ENCODE results near the gene SLC5A3.

Gene SLC5A3

DNA sequence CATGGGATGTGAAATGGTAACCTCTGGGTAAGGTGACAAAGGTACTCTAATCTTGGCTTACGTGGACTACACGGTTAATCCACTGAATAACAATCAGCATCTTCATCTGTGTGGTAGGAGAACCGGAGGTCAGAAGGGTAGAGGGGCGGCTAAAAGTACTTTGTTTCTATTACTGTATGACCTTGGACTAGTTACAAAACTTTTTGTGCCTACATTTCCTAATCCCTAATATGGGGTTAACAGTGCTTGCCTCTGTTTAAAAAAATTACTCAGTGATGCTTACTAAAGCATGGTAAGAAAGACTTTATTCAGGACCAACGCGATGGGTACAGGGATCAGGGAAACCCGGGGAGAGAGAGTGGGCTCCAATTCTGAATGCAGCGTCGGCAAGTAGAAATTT is 1.7 kb upstream of the SLC5A3 start:
- DNase-seq (ENCODE audit: low spot score), result no peak

DNA sequence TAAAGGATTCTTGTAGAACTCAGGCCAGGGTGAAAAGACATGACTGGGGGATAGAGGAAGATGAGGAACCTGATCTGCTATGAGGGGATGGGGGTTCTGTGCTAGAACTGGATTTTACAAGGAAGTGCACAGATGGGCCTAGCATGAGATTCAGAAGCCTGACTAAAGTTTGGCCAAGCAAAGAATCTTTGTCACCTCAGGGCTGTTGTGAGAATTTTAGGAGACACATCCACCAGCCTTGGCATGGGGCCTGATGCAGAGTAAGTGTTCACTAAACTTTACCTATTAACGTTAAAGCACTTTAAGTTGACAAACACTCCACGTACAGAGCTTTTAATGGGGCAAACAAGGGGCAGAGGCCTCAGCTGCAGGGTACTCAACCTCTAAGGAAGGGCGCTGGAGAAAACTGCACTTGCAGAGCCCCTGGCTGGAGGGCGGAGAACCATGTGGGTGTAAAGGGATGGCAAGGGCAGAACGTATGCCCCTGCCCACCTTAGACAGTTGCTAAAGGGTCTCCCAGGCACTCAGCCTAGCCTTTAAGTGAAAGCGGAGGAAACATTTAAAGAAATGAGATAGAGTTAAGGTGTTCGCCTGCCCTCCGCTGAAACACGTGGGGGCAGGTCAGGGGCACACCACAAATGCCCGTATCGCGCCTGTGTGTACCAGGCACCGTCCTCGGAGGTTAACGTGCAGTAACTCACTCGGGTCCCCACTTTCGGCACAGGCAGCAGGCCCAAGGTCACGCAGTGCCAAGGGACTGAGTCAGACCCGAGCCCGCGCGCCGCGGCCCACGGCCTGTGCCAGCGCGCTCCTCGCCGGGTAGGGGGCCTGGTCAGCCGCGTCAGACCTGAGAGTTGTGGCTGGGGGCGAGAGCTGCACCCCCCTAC is 990 bp upstream of the SLC5A3 start:
- DNase-seq (ENCODE audit: low spot score), result no peak

DNA sequence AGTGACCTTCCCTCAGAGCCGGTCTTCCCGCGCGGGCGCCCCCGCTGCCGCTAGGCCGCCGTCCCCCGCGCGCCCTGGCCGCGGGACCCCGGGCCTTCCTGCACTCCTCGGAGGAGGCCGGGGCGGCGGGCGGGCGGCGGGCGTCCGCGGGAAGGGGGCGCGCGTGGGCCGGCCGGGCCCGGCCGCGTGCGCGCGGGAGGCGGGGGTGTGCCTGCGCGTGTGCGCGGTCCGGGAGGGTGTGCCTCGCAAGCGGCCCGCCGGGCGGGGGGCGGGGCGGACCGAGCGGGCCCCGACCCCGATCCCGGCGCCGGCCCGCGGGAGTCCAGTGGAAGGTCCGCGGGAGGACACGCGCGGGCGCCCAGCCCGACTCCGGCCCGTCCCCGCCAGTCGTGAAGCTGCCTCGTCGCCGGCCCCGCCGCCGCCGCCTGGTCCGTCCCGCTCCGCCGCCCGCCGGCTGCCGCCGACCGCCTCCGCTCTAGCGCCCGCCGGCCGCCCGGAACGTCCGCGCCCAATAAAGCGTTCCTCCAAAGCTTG is 438 bp downstream of the SLC5A3 start:
- no peak for DNase-seq (ENCODE audit: low spot score)

- DNase-seq (ENCODE audit: low spot score), result no peak
Observed at GRCh38 chr21:34074283-34075090, 1.1 kb downstream of the SLC5A3 start.

DNA sequence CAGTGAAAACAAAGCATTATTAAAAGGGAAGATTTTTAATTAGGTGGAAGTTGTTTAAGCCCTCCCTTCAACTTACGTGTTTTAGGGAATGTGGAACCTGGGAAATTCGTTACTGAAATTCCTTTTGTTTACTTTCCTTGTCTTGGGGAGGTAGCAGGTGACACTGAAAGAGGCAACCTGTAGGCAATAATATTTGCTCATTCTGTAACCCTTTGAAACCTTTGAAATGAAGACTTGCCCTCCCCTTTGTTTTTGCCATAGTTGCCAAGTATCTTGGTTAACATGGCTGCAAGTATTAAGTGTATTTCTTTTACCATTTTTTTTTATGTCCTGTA is 1.7 kb downstream of the SLC5A3 start:
- no peak for DNase-seq (ENCODE audit: low spot score)

GRCh38 chr21:34075760-34076660 is 2.6 kb downstream of the SLC5A3 start:
- no peak for DNase-seq (ENCODE audit: low spot score)

GRCh38 chr21:34076835-34077234 is 3.5 kb downstream of the SLC5A3 start:
- no peak for DNase-seq (ENCODE audit: low spot score)

GRCh38 chr21:34077888-34078287 is 4.5 kb downstream of the SLC5A3 start:
- DNase-seq (ENCODE audit: low spot score), result no peak

GRCh38 chr21:34078915-34079314 is 5.5 kb downstream of the SLC5A3 start:
- DNase-seq (ENCODE audit: low spot score), result no peak

DNA sequence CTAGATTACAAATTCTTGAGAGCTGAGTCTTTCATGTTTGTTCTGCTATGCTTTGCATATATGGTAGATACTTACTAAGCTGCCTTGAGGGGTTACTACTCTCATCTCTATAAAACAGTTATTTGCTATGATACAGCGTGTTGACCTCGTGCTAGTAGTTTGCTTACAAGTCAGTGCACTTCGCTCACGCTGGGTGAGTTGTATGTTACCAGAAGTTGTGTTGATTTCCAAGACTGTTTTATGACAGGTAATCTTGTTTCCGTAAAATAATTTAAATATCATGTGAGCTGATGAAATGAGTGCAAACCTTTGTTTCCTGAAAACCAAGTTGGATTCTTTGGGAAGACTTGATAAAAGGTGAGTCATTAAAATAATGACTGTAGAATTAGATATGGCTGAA is 7.3 kb downstream of the SLC5A3 start:
- DNase-seq (ENCODE audit: low spot score), result no peak

GRCh38 chr21:34082769-34083168 is 9.4 kb downstream of the SLC5A3 start:
- no peak for DNase-seq (ENCODE audit: low spot score)

DNA sequence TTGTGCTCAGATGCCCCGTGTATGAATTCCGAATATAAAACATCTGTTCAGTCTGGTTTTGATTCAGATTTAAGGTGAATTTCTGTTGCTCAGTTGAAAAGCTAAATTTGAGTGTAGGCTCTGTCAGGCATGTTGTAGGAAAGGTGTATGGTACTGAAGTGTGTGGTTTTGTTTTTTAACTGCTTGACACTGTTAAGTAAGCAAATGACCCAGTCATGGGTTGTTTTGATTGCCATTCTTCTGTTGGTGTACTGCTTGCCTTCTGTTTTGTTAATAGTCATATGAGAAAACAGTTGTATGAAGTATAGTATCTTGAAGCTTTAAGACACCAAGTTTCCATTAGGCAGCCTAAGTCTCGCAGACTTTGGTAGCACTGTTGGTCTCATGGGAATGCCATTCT is 10.0 kb downstream of the SLC5A3 start:
- DNase-seq (ENCODE audit: low spot score), result no peak

DNA sequence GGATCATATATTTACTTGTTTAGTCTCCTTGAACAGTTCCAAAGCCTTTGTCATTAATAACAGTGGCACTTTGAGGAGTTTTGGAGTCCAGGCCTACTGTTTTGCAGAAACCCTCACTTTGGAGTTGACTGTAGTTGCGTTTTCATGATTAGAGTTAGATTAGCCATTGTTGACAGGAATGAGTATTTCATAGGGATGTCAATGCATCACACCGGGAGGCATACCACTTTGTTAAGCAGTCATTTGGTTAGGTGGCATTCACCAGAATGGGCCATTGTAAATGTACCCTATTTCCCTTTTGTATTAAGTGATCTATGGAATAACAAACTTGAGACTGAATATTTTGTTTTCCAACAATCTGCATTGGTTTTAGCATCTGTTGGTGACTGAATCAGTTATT is 11.8 kb downstream of the SLC5A3 start:
- no peak for DNase-seq (ENCODE audit: low spot score)

DNA sequence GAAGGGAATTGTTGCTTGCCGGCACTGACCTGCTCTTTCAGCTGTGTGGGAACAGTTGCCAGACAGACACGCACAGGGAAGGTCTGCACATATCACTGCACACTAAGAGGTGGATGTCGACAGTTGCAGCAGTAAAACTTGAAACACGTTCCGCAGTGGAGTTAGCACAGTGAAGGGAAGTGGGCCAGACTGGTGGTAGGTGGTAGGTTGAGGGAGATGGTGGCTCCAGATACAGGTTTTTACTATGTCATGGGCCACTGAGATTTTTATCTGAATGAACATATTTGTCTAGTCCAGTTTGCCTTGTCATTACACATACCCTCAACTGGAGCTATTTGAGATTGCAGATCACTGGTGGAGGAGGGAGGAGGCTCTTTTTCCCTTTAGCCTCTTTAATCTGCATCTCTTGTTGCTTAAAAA is 13.5 kb downstream of the SLC5A3 start:
- DNase-seq (ENCODE audit: low spot score), result no peak

DNA sequence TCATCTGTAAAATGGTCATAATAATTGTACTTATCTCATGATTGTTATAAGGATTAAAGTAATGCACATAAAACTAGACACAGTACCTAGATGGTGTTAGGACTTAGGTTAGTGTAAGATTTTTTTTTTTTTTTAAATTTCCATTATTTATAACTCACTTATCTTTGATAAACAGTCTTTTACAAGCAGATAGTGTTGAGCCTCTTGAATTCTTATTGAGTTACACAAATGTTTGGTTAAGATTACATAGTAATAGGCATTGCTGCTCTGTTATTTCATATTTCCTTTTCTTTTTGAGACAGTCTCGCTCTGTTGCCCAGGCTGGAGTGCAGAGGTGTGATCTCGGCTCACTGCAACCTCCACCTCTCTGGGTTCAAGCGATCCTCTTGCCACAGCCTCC is 15.4 kb downstream of the SLC5A3 start:
- no peak for DNase-seq (ENCODE audit: low spot score)

- DNase-seq (ENCODE audit: low spot score), result no peak
Observed at GRCh38 chr21:34091032-34091431, 17.7 kb downstream of the SLC5A3 start.

GRCh38 chr21:34091607-34092006 is 18.2 kb downstream of the SLC5A3 start:
- no peak for DNase-seq (ENCODE audit: low spot score)

DNA sequence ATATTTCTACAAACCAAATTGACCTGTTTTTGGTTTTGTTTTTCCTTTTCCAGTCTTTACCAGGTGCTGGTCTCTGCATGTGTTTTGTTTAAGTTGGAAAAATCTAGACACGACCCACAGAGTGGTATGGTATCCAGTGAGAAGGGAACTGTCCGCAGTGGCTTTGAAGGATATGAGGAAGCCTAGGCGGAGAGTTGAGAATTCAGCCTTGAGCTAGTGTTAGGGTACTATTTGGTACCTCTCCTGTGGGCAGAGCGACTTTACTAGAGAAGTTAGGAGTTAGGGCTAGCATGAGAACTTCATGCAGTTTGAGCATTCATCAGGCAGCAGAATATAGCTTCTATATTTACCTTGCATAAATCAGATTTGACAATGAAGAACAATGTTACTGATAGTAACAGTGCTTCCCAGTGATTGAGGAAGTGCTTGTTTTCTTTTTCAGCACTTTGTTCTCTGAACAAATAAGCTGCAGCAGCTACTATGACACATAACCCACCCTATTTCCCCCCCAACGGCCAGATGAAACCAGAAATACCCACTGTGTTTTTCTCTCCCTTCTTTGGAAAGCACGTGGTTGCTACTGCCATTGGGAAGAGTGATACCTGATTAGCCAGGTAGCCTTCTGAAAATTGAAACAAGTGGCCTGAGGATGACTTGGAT is 19.0 kb downstream of the SLC5A3 start:
- no peak for DNase-seq (ENCODE audit: low spot score)

DNA sequence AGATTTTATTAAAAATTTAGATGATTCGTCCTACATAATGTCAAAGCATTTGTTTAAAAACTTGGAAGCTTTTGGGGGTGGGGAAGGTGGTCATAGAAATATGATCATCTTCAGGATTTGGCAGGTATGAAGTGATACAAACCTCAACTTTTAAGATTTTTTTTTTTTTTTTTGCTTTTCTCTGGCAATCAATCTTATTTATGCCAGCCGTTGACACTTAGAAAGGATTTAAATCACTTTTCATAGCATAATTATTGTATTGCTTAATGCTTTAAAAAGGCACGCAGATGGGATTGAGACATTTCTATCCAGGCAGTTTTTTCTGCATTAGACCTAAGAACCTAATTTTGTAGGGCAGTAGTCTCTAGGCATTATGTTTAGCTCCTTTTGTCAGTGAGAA is 19.7 kb downstream of the SLC5A3 start:
- DNase-seq (ENCODE audit: low spot score), result no peak

DNA sequence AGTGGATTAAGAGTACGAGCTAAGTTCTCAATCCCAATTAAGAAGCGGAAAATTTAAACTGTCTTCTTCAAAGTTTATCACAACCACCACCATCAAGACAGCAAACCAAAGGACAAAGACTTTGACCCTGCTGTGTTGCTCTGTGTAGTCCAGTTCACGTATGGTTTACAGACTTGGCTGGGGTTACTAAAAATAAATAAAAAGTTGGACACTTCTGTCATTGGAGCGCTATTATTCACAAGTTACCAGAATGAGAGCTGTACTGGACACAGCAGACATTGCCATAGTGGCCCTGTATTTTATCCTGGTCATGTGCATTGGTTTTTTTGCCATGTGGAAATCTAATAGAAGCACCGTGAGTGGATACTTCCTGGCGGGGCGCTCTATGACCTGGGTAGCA is 21.6 kb downstream of the SLC5A3 start:
- no peak for DNase-seq (ENCODE audit: low spot score)

DNA sequence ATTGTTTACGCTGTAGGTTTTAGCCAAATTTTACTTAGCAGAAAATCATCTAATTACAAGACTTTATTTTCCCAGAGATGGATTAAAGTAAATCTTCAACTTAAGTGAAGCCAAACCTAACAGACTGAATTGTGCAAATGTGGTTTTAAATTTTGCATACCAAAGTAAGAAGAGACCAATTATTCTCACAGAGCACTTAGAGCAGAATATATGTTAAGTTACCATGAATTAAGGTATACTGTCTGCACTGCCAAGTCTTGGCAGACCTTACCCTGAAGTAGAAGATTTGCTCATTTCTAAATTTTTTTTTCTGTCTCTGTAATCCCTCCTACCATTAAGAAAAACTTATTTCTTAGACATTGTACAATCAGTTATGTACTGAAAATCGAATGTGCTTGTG is 24.1 kb downstream of the SLC5A3 start:
- DNase-seq (ENCODE audit: low spot score), result no peak

GRCh38 chr21:34100337-34100736 is 27.0 kb downstream of the SLC5A3 start:
- no peak for DNase-seq (ENCODE audit: low spot score)
